GM12878 (cell line): ENCODE measurements around the gene FMNL3. TPM values are rescaled to one million over a fixed set of nuclear protein-coding genes. Genes with fewer than 3 reads are reported as not detected.

Source experiments
- CHD4 ChIP-seq: fragments of 200-600 bp; sonication (generic); IDR thresholded peaks from 2 replicates; pipeline ENCODE4 v1.6.1; 2016; ENCODE audit warnings: mild to moderate bottlenecking
- CREB1 ChIP-seq: IDR thresholded peaks from 2 replicates; pipeline ENCODE4 v1.6.1; 2012; ENCODE audit warnings: low read depth, mild to moderate bottlenecking, inconsistent platforms
- NFXL1 ChIP-seq: fragments of 450-650 bp; IDR thresholded peaks from 2 replicates; pipeline ENCODE4 v1.6.1; 2017; ENCODE audit warnings: antibody characterized with exemption, mild to moderate bottlenecking, borderline replicate concordance
- NR2F1 ChIP-seq: fragments of 450-650 bp; conservative IDR thresholded peaks from 2 replicates; pipeline ENCODE4 v1.6.1; 2017; ENCODE audit warnings: mild to moderate bottlenecking
- RAD51 ChIP-seq: fragments of 450-650 bp; IDR thresholded peaks from 2 replicates; pipeline ENCODE4 v1.6.1; 2016; ENCODE audit warnings: moderate library complexity, mild to moderate bottlenecking, inconsistent platforms
- SMAD5 ChIP-seq: IDR thresholded peaks from 2 replicates; pipeline ENCODE4 v1.6.1; 2016; ENCODE audit warnings: antibody characterized with exemption, low read depth
- SREBF2 ChIP-seq: IDR thresholded peaks from 2 replicates; pipeline ENCODE4 v1.6.1; 2012; ENCODE audit warnings: mild to moderate bottlenecking, low read length
- STAT1 ChIP-seq: fragments of 450-650 bp; conservative IDR thresholded peaks from 2 replicates; pipeline ENCODE4 v1.6.1; 2014; ENCODE audit warnings: antibody characterized with exemption, mild to moderate bottlenecking
- WRNIP1 ChIP-seq: IDR thresholded peaks from 2 replicates; pipeline ENCODE4 v1.6.1; 2011; ENCODE audit warnings: low read depth, low read length, improper control_type of control experiment, borderline replicate concordance
- polyA plus RNA-seq, 11 experiments: library from polyadenylated mRNA; depleted of rRNA in 4 of 11; unstranded in 6 of 11; stranded (reverse) in 5 of 11; fragments of >200 nt; fragmentation: Nextera tagmentation in 4 of 11; fragmentation: Illumina TruSeq in 1 of 11; extraction: Ambion mirVana in 4 of 11; extraction: Trizol in 1 of 11; gene quantifications; 1 replicate in 1 of 11; 2 replicates in 10 of 11; pipeline versions ENCODE4 v1.2.1 to v1.2.3, GENCODE V29; 2011 to 2016; ENCODE audit warnings: inconsistent platforms in 2 of 11, missing spikeins in 2 of 11, low read depth in 1 of 11
- total RNA-seq, 4 experiments: library from RNA; depleted of rRNA in 3 of 4; stranded (reverse); fragments of >200 nt in 3 of 4; fragmentation: Illumina TruSeq in 1 of 4; extraction: Trizol in 1 of 4; gene quantifications; 2 replicates each; pipeline versions ENCODE4 v1.2.1 to v1.2.3, GENCODE V29; 2013 to 2021
- TF ChIP-seq, protein P1 (sequence below): fragments of 450-650 bp; IDR thresholded peaks from 2 replicates; pipeline ENCODE4 v1.6.1; 2017; ENCODE audit warnings: mild to moderate bottlenecking, moderate library complexity

Gene FMNL3
- total and polyA plus RNA-seq, 10 of the 15 experiments (the other 5 are each of a cell fraction or from before 2014, with no cell fraction given): 3.0 to 64.9 (median 30.9) TPM

GRCh38 chr12:49702676-49703215 is 4.5 kb downstream of the FMNL3 start (continued):
- TF ChIP-seq, protein P1, sequence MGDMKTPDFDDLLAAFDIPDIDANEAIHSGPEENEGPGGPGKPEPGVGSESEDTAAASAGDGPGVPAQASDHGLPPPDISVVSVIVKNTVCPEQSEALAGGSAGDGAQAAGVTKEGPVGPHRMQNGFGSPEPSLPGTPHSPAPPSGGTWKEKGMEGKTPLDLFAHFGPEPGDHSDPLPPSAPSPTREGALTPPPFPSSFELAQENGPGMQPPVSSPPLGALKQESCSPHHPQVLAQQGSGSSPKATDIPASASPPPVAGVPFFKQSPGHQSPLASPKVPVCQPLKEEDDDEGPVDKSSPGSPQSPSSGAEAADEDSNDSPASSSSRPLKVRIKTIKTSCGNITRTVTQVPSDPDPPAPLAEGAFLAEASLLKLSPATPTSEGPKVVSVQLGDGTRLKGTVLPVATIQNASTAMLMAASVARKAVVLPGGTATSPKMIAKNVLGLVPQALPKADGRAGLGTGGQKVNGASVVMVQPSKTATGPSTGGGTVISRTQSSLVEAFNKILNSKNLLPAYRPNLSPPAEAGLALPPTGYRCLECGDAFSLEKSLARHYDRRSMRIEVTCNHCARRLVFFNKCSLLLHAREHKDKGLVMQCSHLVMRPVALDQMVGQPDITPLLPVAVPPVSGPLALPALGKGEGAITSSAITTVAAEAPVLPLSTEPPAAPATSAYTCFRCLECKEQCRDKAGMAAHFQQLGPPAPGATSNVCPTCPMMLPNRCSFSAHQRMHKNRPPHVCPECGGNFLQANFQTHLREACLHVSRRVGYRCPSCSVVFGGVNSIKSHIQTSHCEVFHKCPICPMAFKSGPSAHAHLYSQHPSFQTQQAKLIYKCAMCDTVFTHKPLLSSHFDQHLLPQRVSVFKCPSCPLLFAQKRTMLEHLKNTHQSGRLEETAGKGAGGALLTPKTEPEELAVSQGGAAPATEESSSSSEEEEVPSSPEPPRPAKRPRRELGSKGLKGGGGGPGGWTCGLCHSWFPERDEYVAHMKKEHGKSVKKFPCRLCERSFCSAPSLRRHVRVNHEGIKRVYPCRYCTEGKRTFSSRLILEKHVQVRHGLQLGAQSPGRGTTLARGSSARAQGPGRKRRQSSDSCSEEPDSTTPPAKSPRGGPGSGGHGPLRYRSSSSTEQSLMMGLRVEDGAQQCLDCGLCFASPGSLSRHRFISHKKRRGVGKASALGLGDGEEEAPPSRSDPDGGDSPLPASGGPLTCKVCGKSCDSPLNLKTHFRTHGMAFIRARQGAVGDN: no peak
- TF ChIP-seq WRNIP1: no peak
- TF ChIP-seq CREB1: no peak
- TF ChIP-seq CHD4: no peak
- TF ChIP-seq STAT1: no peak
- no peak for TF ChIP-seq RAD51
- TF ChIP-seq SREBF2: no peak
- no peak for TF ChIP-seq SMAD5
- TF ChIP-seq NR2F1: peak; percentile 26; the same call in 1 of the 2 replicates
- TF ChIP-seq NFXL1: no peak
- TF ChIP-seq, all 136 proteins: peak for 8
